Lower leg skin (tissue), 4 donors: ENCODE data around the gene FRY. TPM values are rescaled to one million over a fixed set of nuclear protein-coding genes. Genes with fewer than 3 reads are reported as not detected.
A peak's percentile ranks its signal among the peaks of the same experiment; 100 is the strongest.

Source experiments
- DNase-seq, 2 donors: peaks; one replicate each; pipeline ENCODE4 v3.0.0-alpha.2; 2019; ENCODE audit warnings: low spot score in 2 of 2
- H3K4me3 ChIP-seq: fragments of 200-600 bp; sonication (generic); 2 replicates; pipeline ENCODE4 v1.5.1; 2017; ENCODE audit warnings: mild to moderate bottlenecking, low read depth; ENCODE audit not compliant: poor library complexity, severe bottlenecking
- POLR2A ChIP-seq, 2 donors: fragments of 450-650 bp; IDR thresholded peaks; one replicate each; pipeline ENCODE4 v1.6.1; 2016 to 2017; ENCODE audit warnings: antibody characterized with exemption in 2 of 2, mild to moderate bottlenecking in 1 of 2, moderate library complexity in 1 of 2
- WGBS, 2 donors: methylation state at CpG; one replicate each; pipeline ENCODE4 v1.1.5; 2018; 5-methylcytosine and 5-hydroxymethylcytosine counted together
- intact Hi-C: fragments of 100-400 bp; cut with DNase I; formaldehyde crosslinking; loops from one replicate; pipeline ENCODE4 v1.15.0; 2023; ENCODE audit warnings: low total_unique reads
- total RNA-seq, 4 donors: library from RNA; depleted of rRNA; stranded (reverse); fragments of >200 nt; gene quantifications; one replicate each; pipeline ENCODE4 v1.1.0, GENCODE V29; 2016
- TF ChIP-seq, protein P1 (sequence below), 3 donors: fragments of 450-650 bp; IDR thresholded peaks; one replicate each; pipeline ENCODE4 v1.5.1; 2016; ENCODE audit warnings: antibody characterized with exemption in 3 of 3, mild to moderate bottlenecking in 3 of 3, moderate library complexity in 2 of 3

FRY gene
- total RNA-seq, 4 donors from 2014 or later = 24.9 to 39.6 (median 35.9) TPM

DNA sequence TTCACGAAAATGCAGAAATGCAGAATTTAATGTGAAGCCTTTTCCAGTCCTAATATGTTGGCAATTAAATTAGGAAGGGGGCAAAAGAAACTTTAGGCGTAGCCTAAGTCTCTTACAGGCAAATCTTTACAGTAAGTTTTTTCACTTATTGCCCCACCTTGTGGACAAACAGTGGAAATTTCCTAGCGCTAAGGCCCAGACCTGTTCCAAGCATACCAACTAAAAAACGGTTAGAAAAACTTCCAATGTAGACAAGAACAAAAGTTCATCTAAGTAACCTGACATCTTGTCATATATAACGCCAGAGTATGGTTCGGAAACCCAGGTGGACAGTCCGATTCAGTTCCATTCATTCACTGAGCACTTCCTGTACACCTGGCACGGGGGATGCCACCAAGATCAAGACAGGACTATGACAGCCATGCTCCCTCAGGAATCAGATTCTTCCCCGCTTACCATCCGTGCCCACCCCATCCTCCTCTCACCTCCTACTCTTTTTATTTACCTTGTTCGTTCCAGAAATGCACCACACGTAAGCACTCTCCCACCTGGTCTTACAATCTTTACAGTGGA lies 278.6 kb downstream of the FRY start:
- DNase-seq = no peak
- 45 to 49% methylated on average over 12 of the region's 12 CpGs for WGBS, 2 donors
- TF ChIP-seq, protein P1, sequence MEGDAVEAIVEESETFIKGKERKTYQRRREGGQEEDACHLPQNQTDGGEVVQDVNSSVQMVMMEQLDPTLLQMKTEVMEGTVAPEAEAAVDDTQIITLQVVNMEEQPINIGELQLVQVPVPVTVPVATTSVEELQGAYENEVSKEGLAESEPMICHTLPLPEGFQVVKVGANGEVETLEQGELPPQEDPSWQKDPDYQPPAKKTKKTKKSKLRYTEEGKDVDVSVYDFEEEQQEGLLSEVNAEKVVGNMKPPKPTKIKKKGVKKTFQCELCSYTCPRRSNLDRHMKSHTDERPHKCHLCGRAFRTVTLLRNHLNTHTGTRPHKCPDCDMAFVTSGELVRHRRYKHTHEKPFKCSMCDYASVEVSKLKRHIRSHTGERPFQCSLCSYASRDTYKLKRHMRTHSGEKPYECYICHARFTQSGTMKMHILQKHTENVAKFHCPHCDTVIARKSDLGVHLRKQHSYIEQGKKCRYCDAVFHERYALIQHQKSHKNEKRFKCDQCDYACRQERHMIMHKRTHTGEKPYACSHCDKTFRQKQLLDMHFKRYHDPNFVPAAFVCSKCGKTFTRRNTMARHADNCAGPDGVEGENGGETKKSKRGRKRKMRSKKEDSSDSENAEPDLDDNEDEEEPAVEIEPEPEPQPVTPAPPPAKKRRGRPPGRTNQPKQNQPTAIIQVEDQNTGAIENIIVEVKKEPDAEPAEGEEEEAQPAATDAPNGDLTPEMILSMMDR (IDR thresholded peaks at IDR 0.05) = no peak
- no peak for TF ChIP-seq POLR2A (IDR thresholded peaks at IDR 0.05)
- H3K4me3 ChIP-seq = no peak overlapping the region
- intact Hi-C loops = loop anchor here (5.0 kb wide), 1 partner anchor 398 kb away; no protein-coding TSS in a partner anchor

DNA sequence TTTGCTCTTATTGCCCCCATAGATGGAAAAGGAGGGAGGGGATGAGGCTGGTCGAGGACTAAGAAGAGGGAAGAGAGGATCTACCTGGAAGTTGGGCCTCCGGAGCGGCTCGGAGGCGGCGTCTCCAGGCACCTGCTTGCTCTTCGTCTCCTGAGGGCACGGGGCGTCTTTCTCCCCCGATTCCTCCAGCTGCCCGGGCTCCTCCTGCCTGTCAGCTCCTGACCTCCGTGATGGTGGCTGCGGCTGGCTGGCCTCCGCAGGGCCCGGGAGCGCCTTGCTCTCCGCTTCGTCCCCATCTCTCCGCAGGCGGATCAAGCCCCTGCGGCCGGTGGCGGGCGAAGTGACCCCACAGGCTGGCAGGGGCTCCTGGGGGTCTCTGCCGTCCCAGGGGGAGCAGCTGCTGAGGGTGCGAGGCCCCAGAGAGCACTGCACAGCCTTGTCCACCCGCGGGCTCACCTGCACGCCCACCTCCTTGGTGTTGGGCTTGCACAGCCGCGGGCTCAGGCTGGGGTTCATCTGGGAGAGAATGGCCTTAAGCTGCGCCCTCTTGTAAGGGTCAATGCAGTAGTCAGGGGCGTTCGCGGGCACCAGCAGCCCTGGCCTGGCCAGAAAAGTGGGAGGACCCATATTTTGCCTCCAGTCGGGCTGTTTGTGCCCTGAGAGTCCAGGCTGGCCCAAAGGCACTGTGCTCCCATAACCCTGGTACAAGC lies 279.8 kb downstream of the FRY start:
- DNase-seq = no peak
- WGBS, 2 donors = 89 to 93% methylated on average over 23 to 35 of the region's 36 CpGs
- no peak overlapping the region for H3K4me3 ChIP-seq
- intact Hi-C loops = loop anchor here (5.0 kb wide), 1 partner anchor 399 kb away; no protein-coding TSS in a partner anchor
- TF ChIP-seq POLR2A (IDR thresholded peaks at IDR 0.05) = no peak
- TF ChIP-seq, protein P1 (IDR thresholded peaks at IDR 0.05) = no peak

DNA sequence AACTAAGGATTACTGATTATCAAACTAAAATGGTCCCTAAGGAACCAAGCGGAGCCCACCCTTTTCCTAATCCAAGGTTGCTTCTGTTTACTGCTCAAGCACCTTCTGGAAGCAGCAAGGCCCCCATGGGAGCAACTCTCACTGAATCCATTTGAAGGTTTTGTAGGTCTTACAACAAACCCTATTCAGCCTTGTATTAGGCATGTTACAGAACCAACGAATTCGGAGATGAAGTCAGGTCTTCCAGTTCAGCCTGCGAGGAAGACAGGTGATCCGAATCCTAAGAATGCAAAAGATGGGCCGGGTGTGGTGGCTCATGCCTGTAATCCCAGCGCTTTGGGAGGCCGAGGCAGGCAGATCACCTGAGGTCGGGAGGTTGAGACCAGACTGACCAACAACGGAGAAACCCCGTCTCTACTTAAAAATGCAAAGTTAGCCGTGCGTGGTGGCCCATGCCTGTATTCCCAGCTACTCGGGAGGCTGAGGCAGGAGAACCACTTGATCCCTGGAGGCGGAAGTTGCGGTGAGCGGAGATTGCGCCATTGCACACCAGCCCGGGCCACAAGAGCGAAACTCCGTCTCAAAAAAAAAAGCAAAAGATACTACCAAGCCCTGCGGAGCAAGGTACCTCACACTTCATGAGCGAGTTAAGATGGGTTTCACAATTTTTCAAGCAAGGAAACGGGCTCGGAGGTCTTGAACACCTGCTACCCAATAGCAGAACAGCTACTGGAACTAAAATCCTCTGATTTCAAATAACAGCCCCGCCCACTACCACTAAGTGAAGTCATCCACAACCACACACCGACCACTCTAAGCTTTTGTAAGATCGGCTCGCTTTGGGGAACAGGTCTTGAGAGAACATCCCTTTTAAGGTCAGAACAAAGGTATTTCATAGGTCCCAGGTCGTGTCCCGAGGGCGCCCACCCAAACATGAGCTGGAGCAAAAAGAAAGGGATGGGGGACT lies 283.0 kb downstream of the FRY start:
- DNase-seq = peak in 1 of 2 donors; percentile 43
- intact Hi-C loops = loop anchor here (5.0 kb wide), 1 partner anchor 402 kb away; no protein-coding TSS in a partner anchor
- WGBS, 2 donors = 70 to 71% methylated on average over 32 of the region's 32 CpGs
- TF ChIP-seq, protein P1 (IDR thresholded peaks at IDR 0.05) = no peak
- no peak for TF ChIP-seq POLR2A (IDR thresholded peaks at IDR 0.05)
- H3K4me3 ChIP-seq = peak overlapping the region; percentile 65

DNA sequence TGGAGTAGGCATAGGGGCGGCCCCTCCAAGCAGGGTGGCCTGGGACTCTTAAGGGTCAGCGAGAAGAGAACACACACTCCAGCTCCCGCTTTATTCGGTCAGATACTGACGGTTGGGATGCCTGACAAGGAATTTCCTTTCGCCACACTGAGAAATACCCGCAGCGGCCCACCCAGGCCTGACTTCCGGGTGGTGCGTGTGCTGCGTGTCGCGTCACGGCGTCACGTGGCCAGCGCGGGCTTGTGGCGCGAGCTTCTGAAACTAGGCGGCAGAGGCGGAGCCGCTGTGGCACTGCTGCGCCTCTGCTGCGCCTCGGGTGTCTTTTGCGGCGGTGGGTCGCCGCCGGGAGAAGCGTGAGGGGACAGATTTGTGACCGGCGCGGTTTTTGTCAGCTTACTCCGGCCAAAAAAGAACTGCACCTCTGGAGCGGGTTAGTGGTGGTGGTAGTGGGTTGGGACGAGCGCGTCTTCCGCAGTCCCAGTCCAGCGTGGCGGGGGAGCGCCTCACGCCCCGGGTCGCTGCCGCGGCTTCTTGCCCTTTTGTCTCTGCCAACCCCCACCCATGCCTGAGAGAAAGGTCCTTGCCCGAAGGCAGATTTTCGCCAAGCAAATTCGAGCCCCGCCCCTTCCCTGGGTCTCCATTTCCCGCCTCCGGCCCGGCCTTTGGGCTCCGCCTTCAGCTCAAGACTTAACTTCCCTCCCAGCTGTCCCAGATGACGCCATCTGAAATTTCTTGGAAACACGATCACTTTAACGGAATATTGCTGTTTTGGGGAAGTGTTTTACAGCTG lies 283.9 kb downstream of the FRY start, which contains the start of the genes BRCA2 and ZAR1L:
Gene BRCA2 (plus strand): TSS at position 271 of the 790 bp plus-strand sequence. CDS start 953 bp downstream, outside the sequence.
Gene ZAR1L (minus strand): TSS at position 126 of the 790 bp plus-strand sequence. CDS start 3,438 bp downstream, outside the sequence.
- peak within 1 kb of the TSS; percentile 65 for H3K4me3 ChIP-seq
- 0 to 1% methylated on average over 45 to 51 of the region's 60 CpGs for WGBS, 2 donors
- intact Hi-C loops = no loop called here
- TF ChIP-seq, protein P1 (IDR thresholded peaks at IDR 0.05) = no peak
- TF ChIP-seq POLR2A (IDR thresholded peaks at IDR 0.05) = no peak
- peak; percentile 90 to 98 for DNase-seq

DNA sequence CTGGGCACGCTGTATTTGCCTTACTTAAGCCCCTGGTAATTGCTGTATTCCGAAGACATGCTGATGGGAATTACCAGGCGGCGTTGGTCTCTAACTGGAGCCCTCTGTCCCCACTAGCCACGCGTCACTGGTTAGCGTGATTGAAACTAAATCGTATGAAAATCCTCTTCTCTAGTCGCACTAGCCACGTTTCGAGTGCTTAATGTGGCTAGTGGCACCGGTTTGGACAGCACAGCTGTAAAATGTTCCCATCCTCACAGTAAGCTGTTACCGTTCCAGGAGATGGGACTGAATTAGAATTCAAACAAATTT lies 284.4 kb downstream of the FRY start:
- DNase-seq = no peak
- intact Hi-C loops = no loop called here
- WGBS, 2 donors = 0 to 1% methylated on average over 13 of the region's 13 CpGs
- no peak for TF ChIP-seq POLR2A (IDR thresholded peaks at IDR 0.05)
- TF ChIP-seq, protein P1 (IDR thresholded peaks at IDR 0.05) = no peak
- H3K4me3 ChIP-seq = no peak overlapping the region
